AG04450 (cell line): ENCODE measurements around the gene TRMT2A. TPM values are rescaled to one million over a fixed set of nuclear protein-coding genes. Genes with fewer than 3 reads are reported as not detected.
A peak's percentile ranks its signal among the peaks of the same experiment; 100 is the strongest.

Source experiments
- CTCF ChIA-PET: fragments of 300-600, 350-600 bp; formaldehyde crosslinking; extraction: SDS; loops from one replicate; lab custom pipeline; 2022; ENCODE audit warnings: antibody characterized with exemption, inconsistent platforms; lab: Charles Lee
- POLR2A ChIA-PET: fragments of 350-600 bp; formaldehyde crosslinking; extraction: SDS; loops from one replicate; lab custom pipeline; 2021; ENCODE audit warnings: antibody characterized with exemption, inconsistent platforms; lab: Yijun Ruan, JAX
- DNase-seq: peaks from one replicate; pipeline ENCODE4 v3.0.0-alpha.2; 2011; ENCODE audit warnings: low read depth, low spot score
- H3K27ac ChIP-seq: one replicate; pipeline ENCODE4 v1.5.1; 2012; ENCODE audit warnings: low read depth, low read length, control low read depth
- H3K27me3 ChIP-seq: one replicate; pipeline ENCODE4 v1.6.0; 2012; ENCODE audit warnings: low read length; ENCODE audit not compliant: control insufficient read depth, insufficient read depth
- H3K4me3 ChIP-seq: 2 replicates; pipeline ENCODE4 v1.5.1; 2011; ENCODE audit warnings: mild to moderate bottlenecking, low read depth, low read length, control low read depth
- H3K9me3 ChIP-seq: 2 replicates; pipeline ENCODE4 v1.5.1; 2012; ENCODE audit warnings: low read length; ENCODE audit not compliant: control insufficient read depth, insufficient read depth
- polyA plus RNA-seq: library from polyadenylated mRNA; depleted of rRNA; stranded (reverse); fragments of >200 nt; gene quantifications from 2 replicates; pipeline ENCODE4 v1.2.3, GENCODE V29; 2011
- TF ChIP-seq, protein P1 (sequence below): IDR thresholded peaks from 2 replicates; pipeline ENCODE4 v1.5.1; 2011; ENCODE audit warnings: low read depth, low read length, control low read depth, inconsistent platforms

The TRMT2A gene
- polyA plus RNA-seq, 1 experiment = 15.6 TPM

DNA sequence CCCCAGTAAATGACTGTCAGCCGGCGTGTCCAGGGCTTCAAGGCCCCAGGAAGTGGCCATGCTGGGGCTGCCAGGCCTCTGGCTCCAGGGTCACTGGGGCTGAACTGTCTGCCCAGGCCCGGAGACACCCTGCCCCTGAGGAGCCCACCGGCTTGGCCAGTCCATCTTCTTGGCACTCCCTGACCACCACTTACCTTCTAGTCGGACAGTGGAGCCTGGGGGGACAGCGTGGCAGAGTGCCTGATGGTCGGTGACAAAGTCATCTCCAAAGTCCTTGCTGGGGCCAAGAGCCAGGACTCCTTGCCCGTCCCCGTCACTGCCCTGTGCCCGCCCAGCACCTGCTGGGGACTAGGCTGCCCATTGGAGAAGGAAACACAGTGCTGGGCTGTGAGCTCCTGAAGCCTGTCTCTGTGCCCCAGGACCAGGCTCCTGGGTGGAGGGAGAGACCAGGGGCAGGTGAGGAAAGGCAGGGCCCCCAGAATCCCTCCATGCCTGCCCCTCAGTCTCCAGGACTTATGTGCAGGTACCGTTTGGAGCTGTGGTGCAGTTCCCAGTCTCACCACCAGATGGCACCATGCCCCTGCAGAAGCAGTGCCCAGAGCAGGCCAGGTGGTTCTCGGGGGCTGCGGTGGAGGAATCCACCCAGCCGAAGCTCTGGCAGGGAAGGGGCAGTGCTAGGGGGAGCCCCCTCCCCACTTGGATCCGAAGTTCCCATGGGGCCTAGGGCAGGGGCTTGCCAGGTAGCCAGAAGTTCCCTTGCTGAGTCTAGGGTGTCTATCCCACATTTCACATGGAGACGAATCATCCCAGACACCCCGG, 39.8 kb upstream of the TRMT2A start:
- peak; percentile 26 for DNase-seq
- CTCF ChIA-PET = interaction anchor here (0.6 to 3.0 kb wide), 9 partner anchors 82 to 586 kb away, joined by 3 to 38 read pairs (median 4); no protein-coding TSS in a partner anchor

GRCh38 chr22:20156042-20156389, 39.0 kb upstream of the TRMT2A start:
- Histone ChIP-seq H3K27me3 (peaks cover 10% of the 10 kb centered on the region), H3K9me3 (no peaks in the 10 kb centered on the region; the same call in 1 of the 2 replicates), H3K27ac (no peak overlapping the region), H3K4me3 (no peak overlapping the region)
- CTCF ChIA-PET = interaction anchor here (3.0 kb wide), 1 partner anchor 129 kb away, joined by 38 read pairs; no protein-coding TSS in a partner anchor
- DNase-seq = no peak
- POLR2A ChIA-PET = no interaction called here
- TF ChIP-seq, protein P1, sequence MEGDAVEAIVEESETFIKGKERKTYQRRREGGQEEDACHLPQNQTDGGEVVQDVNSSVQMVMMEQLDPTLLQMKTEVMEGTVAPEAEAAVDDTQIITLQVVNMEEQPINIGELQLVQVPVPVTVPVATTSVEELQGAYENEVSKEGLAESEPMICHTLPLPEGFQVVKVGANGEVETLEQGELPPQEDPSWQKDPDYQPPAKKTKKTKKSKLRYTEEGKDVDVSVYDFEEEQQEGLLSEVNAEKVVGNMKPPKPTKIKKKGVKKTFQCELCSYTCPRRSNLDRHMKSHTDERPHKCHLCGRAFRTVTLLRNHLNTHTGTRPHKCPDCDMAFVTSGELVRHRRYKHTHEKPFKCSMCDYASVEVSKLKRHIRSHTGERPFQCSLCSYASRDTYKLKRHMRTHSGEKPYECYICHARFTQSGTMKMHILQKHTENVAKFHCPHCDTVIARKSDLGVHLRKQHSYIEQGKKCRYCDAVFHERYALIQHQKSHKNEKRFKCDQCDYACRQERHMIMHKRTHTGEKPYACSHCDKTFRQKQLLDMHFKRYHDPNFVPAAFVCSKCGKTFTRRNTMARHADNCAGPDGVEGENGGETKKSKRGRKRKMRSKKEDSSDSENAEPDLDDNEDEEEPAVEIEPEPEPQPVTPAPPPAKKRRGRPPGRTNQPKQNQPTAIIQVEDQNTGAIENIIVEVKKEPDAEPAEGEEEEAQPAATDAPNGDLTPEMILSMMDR = no peak

More for the DNA sequence above, 39.8 kb upstream of the TRMT2A start:
- no peak overlapping the region for H3K4me3 ChIP-seq
- H3K27ac ChIP-seq = no peak overlapping the region
- TF ChIP-seq, protein P1 = peak; percentile 98
- peaks cover 10% of the 10 kb centered on the region for H3K27me3 ChIP-seq
- POLR2A ChIA-PET = no interaction called here
- no peaks in the 10 kb centered on the region; the same call in 1 of the 2 replicates for H3K9me3 ChIP-seq

GRCh38 chr22:20155330-20156041, 38.5 kb upstream of the TRMT2A start:
- POLR2A ChIA-PET = no interaction called here
- no peak overlapping the region for H3K4me3 ChIP-seq
- TF ChIP-seq, protein P1 = no peak
- H3K9me3 ChIP-seq = no peaks in the 10 kb centered on the region; the same call in 1 of the 2 replicates
- DNase-seq = no peak
- CTCF ChIA-PET = interaction anchor here (3.0 kb wide), 1 partner anchor 130 kb away, joined by 38 read pairs; no protein-coding TSS in a partner anchor
- peaks cover 6% of the 10 kb centered on the region for H3K27me3 ChIP-seq
- H3K27ac ChIP-seq = no peak overlapping the region

DNA sequence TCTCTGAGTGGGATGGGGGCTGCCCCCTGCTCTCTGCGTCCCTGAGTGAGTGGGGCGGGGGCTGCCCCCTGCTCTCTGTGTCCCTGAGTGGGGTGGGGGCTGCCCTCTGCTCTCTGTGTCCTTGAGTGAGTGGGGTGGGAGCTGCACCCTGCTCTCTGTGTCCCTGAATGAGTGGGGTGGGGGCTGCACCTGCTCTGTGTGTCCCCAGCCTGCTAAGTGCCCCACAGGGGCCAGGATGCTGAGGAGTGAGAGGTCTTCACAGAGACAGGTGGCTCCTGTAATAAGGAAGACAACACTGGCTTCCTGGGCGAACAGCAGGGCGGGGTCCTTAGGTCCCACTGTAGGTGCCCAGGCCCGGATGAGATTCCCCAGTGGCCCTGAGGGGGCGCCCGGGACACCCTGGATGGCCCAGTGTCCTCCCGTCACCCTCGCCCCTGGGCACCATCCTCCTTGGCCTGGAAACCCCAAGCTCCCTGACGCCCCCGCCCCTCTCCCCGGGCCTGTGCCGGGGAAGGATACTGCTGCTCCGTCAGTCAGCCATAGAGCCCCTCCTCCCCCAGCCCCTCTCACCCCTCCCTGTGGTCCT, 37.7 kb upstream of the TRMT2A start:
- Histone ChIP-seq H3K4me3 (no peak overlapping the region), H3K27ac (no peak overlapping the region), H3K9me3 (no peaks in the 10 kb centered on the region; the same call in 1 of the 2 replicates), H3K27me3 (no peaks in the 10 kb centered on the region)
- no peak for DNase-seq
- ChIA-PET CTCF (interaction anchor here (0.6 to 1.1 kb wide), 2 partner anchors 122 to 163 kb away, joined by 3 read pairs; no protein-coding TSS in a partner anchor), POLR2A (no interaction called here)
- TF ChIP-seq, protein P1 = no peak
